Kidney glomerular epithelial cell (primary cell): ENCODE results near the gene ZNF423.

Source experiments
- DNase-seq: peaks from one replicate; lab custom pipeline; 2025; lab: John Stamatoyannopoulos, UW

Gene ZNF423

DNA sequence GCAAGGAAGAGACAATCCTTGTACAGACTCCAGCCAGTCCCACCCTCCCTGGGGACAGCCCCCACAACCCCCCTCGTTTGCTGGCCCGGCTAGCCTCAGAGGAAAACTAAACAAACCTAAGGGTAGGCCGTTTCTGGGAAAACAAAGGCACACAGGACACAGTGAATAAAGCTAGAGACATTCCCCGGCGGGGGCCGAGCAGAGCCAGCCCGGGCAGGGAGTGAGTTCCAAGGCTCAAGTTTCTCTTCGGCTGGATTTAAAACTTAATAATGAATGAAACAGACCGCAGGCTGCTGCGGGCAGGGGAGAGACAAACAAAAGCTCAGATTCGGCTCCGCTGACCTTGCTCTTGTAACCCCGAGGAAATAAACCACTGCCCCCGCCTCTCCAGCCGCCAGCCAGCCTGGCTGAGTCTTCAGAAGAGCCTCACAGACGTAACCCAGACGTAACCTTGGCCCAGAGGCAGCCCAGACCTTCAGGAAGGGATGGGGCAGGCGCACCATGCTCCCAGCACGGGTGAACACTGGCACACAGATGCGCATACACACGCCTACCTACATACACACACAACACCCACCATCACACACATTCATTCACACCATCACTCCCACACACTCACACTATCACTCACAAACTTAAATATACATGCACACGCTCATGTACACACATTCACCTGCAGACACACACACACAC is 216.0 kb downstream of the ZNF423 start:
- peak; percentile 59 for DNase-seq

DNA sequence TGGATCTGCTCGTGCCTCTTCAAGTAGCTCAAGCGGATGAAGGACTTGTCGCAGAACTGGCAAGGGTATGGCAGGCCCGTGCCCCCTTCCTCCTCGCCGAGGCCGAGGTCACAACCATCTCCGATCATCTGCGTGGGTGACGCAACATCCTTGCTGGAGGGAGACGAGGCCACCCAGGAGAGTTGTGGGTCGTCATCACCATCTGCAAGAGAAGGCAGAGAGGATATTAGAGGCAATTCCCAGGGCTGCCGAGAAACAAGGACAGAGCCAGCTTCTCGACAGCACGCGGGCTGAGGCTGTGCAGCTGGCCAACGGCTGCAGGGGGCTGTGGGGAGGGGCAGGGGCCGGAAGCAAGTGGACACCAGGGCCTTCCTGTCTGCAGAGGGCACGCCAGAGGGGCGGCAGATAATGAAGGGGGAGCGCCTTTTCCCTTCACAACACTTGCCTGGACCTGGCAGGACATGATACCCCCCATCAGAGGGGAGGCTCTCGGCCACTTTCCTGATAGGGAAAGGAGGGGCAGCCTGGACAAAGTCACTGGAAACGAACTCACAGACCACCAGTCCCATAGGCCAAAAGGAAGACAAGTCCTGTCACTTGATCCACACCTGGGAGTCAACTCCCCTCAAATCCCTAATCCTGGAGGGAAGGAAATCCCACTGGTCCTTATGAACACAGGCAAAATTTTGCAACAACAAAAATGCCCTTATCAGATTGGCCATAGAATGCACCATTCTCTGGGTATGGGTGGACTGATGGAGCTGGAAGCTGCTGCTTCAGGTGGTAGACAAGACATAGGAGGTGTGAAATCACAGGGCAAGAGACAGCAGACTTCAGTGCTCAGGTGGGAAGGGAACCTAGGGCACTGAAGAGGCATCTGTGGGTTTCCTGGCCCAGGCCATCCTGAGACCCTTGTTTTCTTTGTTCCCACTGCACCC is 217.0 kb downstream of the ZNF423 start:
- DNase-seq = no peak

DNA sequence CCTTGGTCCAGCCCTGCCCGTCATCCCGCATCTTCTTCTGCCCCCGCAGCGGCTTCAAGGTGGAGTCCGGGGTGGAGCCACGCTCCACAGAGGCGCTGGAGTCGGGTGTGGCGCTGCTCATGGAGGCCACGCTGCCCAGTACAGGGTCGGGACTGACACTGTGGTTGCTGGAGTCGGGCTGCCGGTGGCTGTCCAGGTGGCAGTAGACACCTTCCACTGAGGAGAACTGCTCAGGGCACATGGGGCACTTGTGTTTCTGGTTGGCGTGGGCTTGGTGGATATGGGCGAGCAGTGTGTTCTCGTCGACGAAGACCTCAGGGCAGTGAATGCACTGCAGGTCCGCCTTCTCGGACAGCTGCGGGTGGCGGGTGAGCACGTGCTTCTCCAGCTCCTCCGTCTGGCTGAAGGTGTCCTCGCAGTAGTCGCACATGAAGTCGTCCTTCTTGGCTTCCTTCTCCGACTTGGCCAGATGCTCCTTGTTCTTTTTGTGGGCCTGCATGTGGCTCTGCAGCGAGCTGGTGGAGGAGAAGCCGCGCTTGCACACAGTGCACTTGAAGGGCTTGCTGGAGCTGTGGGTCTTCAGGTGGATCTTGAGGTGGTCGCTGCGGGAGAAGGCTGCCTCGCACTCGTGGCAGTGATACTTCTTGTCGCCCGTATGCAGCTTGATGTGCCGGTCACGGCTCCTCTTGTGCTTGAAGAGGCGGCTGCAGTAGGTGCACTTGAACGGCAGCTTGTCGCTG is 217.8 kb downstream of the ZNF423 start:
- DNase-seq = no peak

DNA sequence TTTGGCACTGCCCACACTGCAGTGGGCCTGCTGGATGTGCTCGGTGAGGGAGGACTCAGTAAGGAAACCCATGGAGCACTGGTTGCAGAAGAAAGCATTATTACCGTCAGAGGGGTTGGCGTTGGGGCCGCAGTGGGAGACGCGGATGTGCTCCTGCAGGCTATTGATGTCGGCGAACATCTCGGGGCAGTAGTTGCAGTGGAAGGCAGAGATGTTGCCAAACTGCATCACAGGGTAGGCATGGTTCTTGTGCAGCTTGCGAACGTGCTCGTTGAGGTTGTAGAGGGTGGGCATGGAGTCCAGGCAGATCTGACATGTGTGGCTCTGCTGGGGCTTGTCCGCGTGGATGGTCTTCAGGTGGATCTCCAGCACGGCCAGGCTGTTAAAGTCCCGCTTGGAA is 218.4 kb downstream of the ZNF423 start:
- no peak for DNase-seq

DNA sequence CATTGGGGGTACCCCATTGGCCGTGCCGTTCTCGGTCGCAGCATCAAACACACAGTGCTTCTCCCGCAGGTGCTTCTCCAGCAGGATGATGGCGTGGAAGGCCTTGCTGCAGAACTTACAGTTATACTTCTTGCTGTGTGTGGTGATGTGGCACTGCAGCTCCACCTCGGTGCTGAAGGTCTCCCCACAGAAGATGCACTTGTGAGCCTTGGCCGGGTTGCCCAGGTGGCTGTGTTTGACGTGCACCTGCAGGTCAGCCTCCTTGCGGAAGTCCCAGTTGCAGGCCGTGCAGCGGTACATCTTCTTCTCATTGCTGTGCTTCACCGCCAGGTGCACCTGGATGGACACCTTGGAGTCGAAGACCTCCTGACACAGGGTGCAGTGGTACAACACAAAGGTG is 219.3 kb downstream of the ZNF423 start:
- DNase-seq = no peak

DNA sequence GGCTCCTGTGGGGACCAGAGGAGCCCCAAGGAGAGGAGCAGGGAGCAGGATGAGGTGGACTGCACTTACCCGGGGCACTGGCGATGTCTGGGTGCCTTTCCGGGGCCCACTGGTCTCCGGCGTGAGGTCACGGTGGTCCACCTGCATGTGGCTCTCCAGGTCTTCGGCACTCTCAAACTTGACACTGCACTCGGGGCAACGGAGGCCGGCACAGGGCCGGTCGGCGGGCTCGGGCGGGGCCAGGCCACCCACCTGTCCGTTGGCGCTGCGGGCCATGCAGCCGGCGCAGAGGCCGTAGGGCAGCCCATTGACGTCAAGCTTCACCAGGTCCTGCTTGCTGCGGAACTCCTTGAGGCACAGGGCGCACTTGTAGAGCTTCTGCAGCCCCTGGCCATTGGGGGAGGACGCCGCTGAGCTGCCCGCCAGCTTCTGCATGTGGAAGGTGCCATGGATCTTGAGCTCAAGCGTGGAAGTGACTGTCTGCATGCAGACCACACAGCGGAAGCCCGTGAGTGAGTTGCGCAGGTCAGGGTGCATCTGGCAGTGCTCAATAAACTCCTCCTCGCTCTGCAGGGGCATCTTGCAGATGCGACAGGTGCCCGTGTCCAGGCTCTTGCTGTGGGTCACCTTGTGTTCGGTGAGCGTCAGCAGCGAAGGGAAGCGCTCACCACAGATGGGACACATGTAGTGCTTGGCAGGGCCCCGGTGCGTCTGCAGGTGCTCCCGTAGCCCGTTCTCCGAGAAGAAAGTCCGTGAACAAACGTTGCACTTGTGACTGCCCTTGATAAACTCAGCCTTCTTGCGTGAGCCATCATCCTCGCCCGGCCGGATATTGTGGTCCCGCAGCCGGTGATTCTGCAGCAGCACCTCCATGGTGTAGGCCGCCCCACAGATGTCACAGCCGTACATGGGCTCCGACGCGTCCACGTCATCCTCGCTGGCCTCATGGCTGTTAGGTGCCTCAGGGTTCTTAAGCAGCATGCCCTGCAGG is 220.0 kb downstream of the ZNF423 start:
- DNase-seq = no peak

DNA sequence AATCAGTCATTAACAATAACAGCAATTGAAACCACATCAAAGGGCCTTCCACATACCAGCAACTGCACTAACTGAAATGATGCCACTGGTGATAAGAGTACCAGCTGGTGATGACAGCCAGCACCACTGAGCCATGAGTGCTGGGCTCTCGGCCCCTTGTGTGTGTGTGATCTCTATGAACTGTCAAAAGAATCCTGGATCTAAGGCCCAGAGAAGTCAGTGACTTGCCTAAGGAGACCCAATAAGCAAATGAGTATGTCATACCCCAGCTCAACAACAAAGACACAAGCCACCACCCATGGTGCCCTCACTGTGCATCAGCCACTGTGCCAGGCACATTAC is 220.9 kb downstream of the ZNF423 start:
- no peak for DNase-seq

DNA sequence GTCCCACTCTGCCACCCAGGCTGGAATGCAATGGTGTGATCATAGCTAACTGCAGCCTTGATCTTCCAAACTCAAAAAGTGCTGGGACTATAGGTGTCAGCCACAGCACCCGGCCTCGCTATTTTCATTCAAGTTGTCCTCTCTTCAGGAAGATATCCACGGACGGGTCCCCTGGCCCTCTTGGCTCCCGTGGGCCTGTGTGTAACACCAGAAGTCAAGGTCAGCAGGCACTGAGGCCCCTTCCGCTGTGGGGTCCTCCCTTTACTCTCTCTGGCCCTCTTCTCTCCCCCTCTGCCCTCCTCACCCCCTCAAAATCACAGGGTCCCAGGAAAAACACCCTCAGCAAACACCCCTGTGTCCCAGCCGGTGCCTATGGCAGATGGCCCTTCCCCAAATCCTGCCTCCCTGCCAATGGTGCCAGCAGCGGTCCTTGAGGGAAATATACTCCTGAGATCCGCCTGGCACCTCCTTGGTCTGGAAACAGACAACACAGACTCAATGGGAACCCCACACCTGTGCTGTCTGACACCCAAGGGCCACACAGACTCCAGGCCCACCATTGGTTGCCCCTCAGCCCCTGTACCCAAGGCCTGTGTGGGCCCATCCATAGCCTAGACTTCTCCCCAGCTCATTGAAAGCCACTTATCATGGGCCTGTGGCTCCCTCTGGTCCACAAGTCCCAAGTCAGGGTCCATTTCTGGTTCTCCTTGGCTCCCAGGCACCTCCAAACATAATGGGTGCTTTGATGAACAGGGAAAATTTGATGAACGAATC is 221.5 kb downstream of the ZNF423 start:
- DNase-seq = no peak

DNA sequence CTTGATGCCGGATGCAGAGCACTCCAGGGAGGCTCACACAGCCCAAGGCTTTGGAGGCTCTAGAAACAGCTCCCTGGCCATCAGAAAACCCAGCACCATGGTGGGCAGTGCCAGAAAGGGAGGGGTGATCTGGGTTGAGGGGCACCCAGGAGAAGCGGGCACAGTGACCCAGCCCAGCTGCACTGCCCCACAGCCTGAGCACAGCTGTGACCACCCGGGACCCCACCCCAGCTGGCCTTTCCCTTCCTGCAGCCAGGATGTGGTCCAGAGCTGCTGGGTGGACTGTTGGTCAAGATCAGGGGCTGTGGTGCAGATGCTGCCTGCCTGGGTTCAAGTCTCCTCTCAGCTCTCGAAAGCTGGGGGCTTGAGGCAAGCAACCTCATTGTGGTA is 223.1 kb downstream of the ZNF423 start:
- DNase-seq = no peak

DNA sequence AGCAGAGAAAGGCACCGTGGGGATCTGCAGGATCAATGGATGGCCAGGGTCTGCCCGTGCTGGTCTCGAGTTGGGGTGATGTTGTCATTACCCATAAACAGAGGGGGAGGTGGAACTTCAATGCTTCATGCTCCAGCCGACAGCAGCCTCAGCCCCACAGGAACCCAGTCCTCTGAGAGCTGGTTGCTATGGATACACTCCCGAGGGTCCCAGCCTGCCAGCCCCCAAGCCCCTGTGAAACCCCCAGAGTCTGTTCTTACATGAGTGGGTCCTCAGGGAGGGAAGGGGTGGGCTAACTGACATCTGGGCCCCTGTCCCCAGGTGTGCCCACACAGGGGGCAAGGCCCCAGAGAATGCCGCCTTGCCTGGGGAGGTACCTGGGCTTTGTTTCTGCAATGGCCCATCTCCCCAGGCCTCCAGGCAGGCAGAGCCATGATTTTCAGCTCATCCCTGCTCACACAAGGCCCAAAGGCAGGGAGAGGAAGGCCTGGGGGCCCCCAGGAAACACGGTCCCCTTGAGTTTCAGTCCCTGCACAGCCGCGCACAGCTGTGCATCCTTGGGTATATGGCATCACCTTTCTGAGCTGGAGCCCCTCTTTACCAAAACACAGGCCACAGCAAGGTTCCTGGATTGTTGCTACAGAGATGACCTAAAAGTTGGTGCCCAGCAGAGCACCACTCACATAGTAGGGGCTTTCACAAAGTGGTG is 223.7 kb downstream of the ZNF423 start:
- DNase-seq = no peak

DNA sequence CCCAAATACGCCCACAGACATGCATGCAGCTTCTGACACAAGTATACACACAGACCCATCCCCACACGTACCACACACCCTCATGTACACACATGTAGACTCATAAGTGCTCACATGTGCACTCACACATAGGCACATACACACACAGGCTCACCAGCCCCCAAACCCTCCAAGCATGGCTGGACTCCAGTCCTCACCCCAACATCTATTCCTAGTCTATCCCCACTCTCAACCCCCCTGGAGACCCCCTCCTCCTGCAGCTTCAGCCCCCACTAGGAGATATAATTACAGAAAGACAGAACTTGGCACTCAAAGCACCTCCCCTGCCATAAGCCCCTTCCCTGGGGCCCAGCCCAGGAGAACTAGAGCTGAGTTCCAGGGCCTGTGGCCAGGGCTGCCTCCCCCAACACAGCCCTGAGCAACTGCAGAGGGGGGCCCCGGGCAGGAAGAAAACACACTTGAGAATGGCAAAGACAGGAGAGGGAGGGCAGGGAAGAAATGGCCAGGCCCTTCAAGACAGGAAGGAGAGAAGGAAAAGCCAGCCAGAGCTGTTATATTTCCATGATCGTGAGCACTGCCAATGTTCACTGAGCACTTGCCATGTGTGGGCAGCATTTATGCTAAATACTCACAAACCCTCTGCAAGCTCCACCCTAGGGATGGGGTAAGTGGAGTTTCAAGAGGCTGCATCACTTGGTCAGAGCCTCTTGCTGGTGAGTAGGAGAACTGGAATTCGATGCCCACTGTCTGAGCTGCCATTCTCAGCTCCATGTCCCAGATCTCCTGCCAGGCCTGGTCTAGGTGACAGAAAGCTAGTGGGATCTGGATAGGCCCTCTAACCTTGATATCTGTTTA is 224.5 kb downstream of the ZNF423 start:
- no peak for DNase-seq

DNA sequence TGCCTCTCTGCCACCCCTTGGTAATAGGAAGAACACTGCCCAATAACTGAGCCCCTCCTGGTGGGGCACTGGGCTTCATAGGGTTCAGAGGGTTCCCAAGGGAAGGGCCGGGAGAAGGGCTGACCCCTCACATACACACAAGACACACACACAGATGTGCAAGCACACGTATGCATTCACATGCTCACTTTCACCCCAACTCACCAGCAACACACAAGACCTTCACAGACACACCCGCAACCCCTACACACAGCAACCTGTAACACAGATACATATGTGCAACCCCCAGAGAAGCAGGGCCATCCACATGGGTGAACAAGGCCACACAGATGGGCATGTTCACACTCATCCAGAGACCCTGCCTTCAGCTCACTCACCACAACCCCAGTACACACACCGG is 225.1 kb downstream of the ZNF423 start:
- no peak for DNase-seq

DNA sequence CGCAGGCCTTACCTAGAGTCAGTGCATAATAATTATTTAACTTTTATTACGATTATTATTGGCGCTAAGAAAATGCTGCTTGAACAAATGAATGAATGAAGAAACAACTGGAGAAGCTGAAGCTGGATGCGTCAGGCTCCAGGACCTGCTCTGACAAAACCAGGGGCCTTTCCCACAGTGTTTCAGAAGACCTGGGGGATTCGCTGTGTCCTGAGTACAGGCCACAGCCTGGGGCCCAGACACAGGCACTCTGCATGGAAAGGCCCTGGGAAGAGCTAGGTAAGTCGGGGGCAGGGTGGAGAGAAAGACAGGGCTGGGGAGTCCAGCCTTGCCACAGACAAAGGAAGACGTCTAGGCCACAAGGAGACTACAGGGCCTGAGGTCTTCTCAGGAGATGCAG is 226.1 kb downstream of the ZNF423 start:
- DNase-seq = no peak

DNA sequence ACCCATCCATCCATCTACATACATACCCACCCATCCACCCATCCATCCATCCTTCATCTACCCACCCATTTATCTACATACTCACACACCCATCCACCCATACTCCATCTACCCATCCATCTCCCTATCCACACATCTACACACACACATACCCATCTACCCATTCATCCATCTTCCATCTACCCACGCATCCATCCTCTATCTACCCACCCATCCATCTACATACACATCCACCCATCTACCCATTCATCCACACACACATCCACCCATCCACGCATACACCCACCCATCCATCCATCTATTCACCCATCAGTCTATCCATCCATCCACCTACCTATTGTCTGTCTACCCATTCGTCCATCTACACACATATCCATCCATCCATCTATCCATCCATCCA is 227.8 kb downstream of the ZNF423 start:
- no peak for DNase-seq

DNA sequence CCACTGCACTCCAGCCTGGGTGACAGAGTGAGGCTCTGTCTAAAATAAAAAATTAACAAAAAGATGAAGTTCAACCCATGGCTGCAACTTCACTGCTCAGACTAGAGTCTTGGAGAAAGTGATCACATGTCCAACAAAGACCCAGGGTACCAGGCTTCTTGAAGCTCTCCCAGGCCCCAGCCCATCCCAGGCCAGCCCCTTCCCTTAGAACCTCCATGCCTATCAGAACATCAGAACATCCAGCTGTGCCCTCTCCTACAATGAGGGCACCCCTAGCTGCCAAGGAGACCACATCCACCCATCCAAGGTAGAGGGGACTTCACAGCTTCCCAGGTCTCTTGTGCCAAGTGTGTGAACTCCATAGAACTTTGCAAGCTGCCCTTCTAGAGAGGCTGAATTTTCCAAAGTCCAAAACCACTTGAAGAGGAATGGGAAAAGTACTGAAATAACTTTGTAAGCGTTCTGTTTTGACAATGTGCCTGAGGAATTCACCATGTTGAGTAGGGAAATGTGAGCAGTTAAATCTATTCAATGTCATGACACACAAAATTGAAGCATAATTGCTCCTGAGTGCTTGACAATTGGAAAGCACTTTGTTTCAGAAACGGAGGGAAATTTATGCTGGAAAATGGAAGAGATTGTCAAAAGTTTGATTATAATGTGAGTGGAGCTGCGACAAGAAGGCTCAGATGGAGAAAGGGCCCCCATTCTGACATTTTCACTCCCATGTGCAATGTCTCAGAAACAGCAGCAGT is 230.4 kb downstream of the ZNF423 start:
- DNase-seq = no peak

DNA sequence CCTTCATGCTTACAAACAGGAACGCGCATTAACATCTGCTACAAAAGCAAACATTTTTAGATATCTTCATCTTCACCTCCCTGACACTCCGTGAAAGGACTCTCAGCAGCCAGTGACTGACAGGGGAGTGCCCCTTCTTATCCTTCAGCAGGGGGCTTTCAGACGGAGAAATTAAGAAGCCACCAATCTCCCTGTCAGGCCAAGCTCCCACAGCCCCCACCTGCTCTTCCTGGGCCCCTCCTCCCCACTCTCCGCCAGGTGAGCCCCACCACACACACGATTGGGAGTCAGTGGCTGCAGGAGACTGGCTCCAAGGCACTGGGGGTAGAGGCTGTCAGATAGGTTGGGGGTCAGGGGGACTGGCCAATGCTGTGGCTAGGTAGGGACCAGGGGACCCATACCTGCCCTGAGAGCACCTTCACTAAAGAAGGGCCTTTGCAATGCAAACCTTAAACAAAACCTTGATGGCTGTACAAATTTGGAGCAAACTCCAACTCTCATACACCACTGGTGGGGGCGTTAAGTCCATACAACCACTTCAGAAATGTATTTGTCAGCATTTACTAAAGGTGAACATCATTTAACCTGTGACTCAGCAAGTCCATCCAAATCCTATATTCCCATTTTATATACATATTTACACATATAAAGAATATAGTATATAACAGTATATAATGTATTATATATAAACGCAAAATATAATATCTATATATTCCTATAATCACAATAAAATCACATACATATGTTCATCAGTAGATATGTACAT is 232.2 kb downstream of the ZNF423 start:
- no peak for DNase-seq
